ENCODE results near the gene TAF1. TPM values are rescaled to one million over a fixed set of nuclear protein-coding genes. Genes with fewer than 3 reads are reported as not detected.
A peak's percentile ranks its signal among the peaks of the same experiment; 100 is the strongest.

Gene TAF1
- polyA plus RNA-seq, 3 donors, result 4.0 to 19.7 (median 5.2) TPM

DNA sequence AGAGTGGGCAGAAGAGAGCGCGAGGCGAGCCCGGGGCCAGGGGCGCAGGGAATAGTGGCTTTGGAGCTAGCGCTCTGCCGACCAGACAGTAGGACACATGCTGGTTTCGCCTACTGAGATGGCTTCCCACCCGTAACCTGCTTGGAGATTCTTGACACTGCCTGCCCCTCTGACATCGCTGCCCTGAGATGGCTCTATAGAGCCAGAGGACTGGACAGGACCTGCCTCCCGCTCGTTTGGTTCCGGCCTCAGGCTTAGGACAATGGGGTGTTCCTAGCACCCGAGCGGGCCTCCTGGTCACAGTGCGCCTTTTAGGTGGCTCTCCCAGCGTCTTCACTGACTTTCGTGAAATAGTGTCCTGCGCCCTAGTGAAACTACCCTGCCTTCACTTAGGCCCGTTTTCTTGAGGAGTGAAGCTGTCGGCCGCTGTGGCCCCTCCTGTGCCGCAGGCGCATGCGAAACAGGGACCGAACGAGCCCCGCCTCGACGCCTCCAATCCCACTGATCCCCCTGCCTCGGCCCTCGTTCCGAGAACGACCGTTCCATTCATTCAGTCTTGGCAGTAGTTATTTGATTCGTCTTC lies 608 bp downstream of the TAF1 start:
- H3K27me3 Mint-ChIP-seq (ENCODE audit: low read depth in 3 of 3), result peaks cover 0 to 6% (median 0%) of the 10 kb centered on the region in 3 donors
- H2AFZ ChIP-seq (ENCODE audit: insufficient read depth, low read depth, low read length, poor library complexity, severe bottlenecking), result peak overlapping the region; percentile 47
- H3K4me1 Mint-ChIP-seq, result peaks cover 13% of the 10 kb centered on the region
- H3K27me3 ChIP-seq (ENCODE audit: control insufficient read depth in 2 of 2, insufficient read depth in 2 of 2, low read length in 2 of 2), result no peaks in the 10 kb centered on the region
- peak overlapping the region; percentile 94 to 99 (median 98) for H3K27ac Mint-ChIP-seq
- H3K79me2 ChIP-seq (ENCODE audit: insufficient read depth, low read length), result peaks cover 45% of the 10 kb centered on the region
- DNase-seq, result peak in 1 of 3 donors; percentile 5
- intact Hi-C loops (cut with micrococcal nuclease), result no loop called here
- peak overlapping the region; percentile 86 for H3K4me2 ChIP-seq (replicated peaks; ENCODE audit: extremely low read depth, low read length, poor library complexity, severe bottlenecking)
- peak overlapping the region; percentile 88 to 93 for H3K27ac ChIP-seq (ENCODE audit: low read depth in 1 of 2, low read length in 2 of 2)
- H3K4me3 ChIP-seq (replicated peaks in 1 of 3; ENCODE audit: low read depth in 2 of 3, low read length in 3 of 3), result peak overlapping the region; percentile 45 to 90 (median 89)
- peak overlapping the region; percentile 95 for H3K4me3 Mint-ChIP-seq
- H3K9ac ChIP-seq (ENCODE audit: insufficient read depth, low read length, poor library complexity, severe bottlenecking), result peak overlapping the region; percentile 80
- H4K20me1 ChIP-seq (ENCODE audit: insufficient read depth, low read length), result peaks cover 7% of the 10 kb centered on the region
- H3K9me3 ChIP-seq (replicated peaks in 1 of 2; ENCODE audit: control insufficient read depth in 1 of 2, insufficient read depth in 1 of 2, low read length in 2 of 2), result no peaks in the 10 kb centered on the region
- 0% methylated on average over 14 of the region's 36 CpGs for WGBS (ENCODE audit: insufficient coverage)
- H3K36me3 ChIP-seq (replicated peaks in 1 of 2; ENCODE audit: control insufficient read depth in 1 of 2, insufficient read depth in 2 of 2, low read length in 2 of 2), result peaks cover 9 to 17% of the 10 kb centered on the region in 2 donors
- TF ChIP-seq, protein P1, sequence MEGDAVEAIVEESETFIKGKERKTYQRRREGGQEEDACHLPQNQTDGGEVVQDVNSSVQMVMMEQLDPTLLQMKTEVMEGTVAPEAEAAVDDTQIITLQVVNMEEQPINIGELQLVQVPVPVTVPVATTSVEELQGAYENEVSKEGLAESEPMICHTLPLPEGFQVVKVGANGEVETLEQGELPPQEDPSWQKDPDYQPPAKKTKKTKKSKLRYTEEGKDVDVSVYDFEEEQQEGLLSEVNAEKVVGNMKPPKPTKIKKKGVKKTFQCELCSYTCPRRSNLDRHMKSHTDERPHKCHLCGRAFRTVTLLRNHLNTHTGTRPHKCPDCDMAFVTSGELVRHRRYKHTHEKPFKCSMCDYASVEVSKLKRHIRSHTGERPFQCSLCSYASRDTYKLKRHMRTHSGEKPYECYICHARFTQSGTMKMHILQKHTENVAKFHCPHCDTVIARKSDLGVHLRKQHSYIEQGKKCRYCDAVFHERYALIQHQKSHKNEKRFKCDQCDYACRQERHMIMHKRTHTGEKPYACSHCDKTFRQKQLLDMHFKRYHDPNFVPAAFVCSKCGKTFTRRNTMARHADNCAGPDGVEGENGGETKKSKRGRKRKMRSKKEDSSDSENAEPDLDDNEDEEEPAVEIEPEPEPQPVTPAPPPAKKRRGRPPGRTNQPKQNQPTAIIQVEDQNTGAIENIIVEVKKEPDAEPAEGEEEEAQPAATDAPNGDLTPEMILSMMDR (IDR thresholded peaks at IDR 0.05), result no peak
- H3K36me3 Mint-ChIP-seq, result peaks cover 18 to 19% of the 10 kb centered on the region in 2 donors
- peaks cover 0 to 22% (median 7%) of the 10 kb centered on the region in 7 donors for H3K9me3 Mint-ChIP-seq
- H3K4me1 ChIP-seq (ENCODE audit: control insufficient read depth in 1 of 2, insufficient read depth in 2 of 2, low read length in 2 of 2), result peaks cover 12 to 17% of the 10 kb centered on the region in 2 donors

DNA sequence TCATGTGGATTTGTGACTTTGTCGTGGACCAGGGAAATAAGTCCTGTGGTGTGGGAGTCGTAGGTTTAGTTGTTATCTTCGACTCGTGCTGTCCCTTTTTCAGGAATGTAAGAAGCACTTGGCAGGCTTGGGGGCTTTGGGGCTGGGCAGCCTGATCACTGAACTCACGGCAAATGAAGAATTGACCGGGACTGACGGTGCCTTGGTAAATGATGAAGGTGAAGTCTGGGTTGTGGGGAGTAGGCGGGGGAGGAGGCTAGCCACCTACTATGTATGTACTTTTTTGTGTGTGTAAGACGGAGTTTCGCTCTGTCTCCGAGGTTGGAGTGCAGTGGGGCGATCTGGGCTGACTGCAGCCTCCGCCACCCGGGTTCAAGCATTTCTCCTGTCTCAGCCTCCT lies 1.2 kb downstream of the TAF1 start:
- Histone ChIP-seq H3K27me3 (ENCODE audit: control insufficient read depth in 2 of 2, insufficient read depth in 2 of 2, low read length in 2 of 2) (no peaks in the 10 kb centered on the region), H3K4me2 (replicated peaks; ENCODE audit: extremely low read depth, low read length, poor library complexity, severe bottlenecking) (peak overlapping the region; percentile 86), H3K4me3 (replicated peaks in 1 of 3; ENCODE audit: low read depth in 2 of 3, low read length in 3 of 3) (peak overlapping the region; percentile 45 to 90 (median 89)), H3K27ac (ENCODE audit: low read depth in 1 of 2, low read length in 2 of 2) (peak overlapping the region; percentile 88 to 93), H3K9ac (ENCODE audit: insufficient read depth, low read length, poor library complexity, severe bottlenecking) (peak overlapping the region; percentile 80), H4K20me1 (ENCODE audit: insufficient read depth, low read length) (peaks cover 9% of the 10 kb centered on the region), H2AFZ (ENCODE audit: insufficient read depth, low read depth, low read length, poor library complexity, severe bottlenecking) (peak overlapping the region; percentile 47), H3K36me3 (replicated peaks in 1 of 2; ENCODE audit: control insufficient read depth in 1 of 2, insufficient read depth in 2 of 2, low read length in 2 of 2) (peaks cover 11 to 23% of the 10 kb centered on the region in 2 donors), H3K9me3 (replicated peaks in 1 of 2; ENCODE audit: control insufficient read depth in 1 of 2, insufficient read depth in 1 of 2, low read length in 2 of 2) (no peaks in the 10 kb centered on the region), H3K4me1 (ENCODE audit: control insufficient read depth in 1 of 2, insufficient read depth in 2 of 2, low read length in 2 of 2) (peaks cover 12 to 17% of the 10 kb centered on the region in 2 donors), H3K79me2 (ENCODE audit: insufficient read depth, low read length) (peaks cover 48% of the 10 kb centered on the region)
- Mint-ChIP-seq H3K27me3 (ENCODE audit: low read depth in 3 of 3) (peaks cover 0 to 6% (median 0%) of the 10 kb centered on the region in 3 donors), H3K4me3 (peak overlapping the region; percentile 95), H3K36me3 (peaks cover 20 to 22% of the 10 kb centered on the region in 2 donors), H3K27ac (peak overlapping the region; percentile 94 to 99 (median 98)), H3K9me3 (peaks cover 0 to 22% (median 7%) of the 10 kb centered on the region in 7 donors), H3K4me1 (peaks cover 13% of the 10 kb centered on the region)
- intact Hi-C loops (cut with micrococcal nuclease), result no loop called here
- no peak for DNase-seq
- TF ChIP-seq, protein P1 (IDR thresholded peaks at IDR 0.05), result no peak
- 43% methylated on average over 5 of the region's 14 CpGs for WGBS (ENCODE audit: insufficient coverage)

All from CD14-positive monocyte (primary cell).